GM23338 (cell line): Measurements from ENCODE around the gene GRID1. TPM values are rescaled to one million over a fixed set of nuclear protein-coding genes. Genes with fewer than 3 reads are reported as not detected.

Experiments used
- ATAC-seq: fragments of 200-7000 bp; cut with Tn5 transposase; 3 replicates; pipeline ENCODE4 v1.9.1; 2020
- DNase-seq: peaks from one replicate; pipeline ENCODE4 v3.0.0-alpha.2; 2015; ENCODE audit warnings: low spot score
- H2AFZ ChIP-seq: fragments of 200-600 bp; sonication (generic); 2 replicates; pipeline ENCODE4 v1.8.0; 2016; ENCODE audit warnings: antibody characterized with exemption, mild to moderate bottlenecking, moderate library complexity
- H3F3A ChIP-seq: fragments of 200-600 bp; sonication (generic); replicated peaks from 2 replicates; pipeline ENCODE4 v1.8.0; 2017; ENCODE audit warnings: antibody characterized with exemption, mixed run types, low read depth
- H3K27ac ChIP-seq: fragments of 200-600 bp; sonication (generic); 2 replicates; pipeline ENCODE4 v1.6.1; 2016; ENCODE audit warnings: low read depth
- H3K27me3 ChIP-seq: fragments of 200-600 bp; sonication (generic); 2 replicates; pipeline ENCODE4 v1.8.0; 2016; ENCODE audit warnings: mild to moderate bottlenecking, mixed run types, moderate library complexity; ENCODE audit not compliant: insufficient read depth
- H3K36me3 ChIP-seq: fragments of 200-600 bp; sonication (generic); 2 replicates; pipeline ENCODE4 v1.8.0; 2016; ENCODE audit warnings: mild to moderate bottlenecking; ENCODE audit not compliant: insufficient read depth
- H3K4me1 ChIP-seq: fragments of 200-600 bp; sonication (generic); 2 replicates; pipeline ENCODE4 v1.8.0; 2016; ENCODE audit warnings: mild to moderate bottlenecking, moderate library complexity; ENCODE audit not compliant: insufficient read depth
- H3K4me2 ChIP-seq: fragments of 200-600 bp; sonication (generic); 2 replicates; pipeline ENCODE4 v1.7.1; 2017; ENCODE audit warnings: mixed run types
- H3K4me3 ChIP-seq: fragments of 200-600 bp; sonication (generic); 2 replicates; pipeline ENCODE4 v1.6.1; 2016; ENCODE audit warnings: mixed run types
- H3K79me2 ChIP-seq: fragments of 200-600 bp; sonication (generic); replicated peaks from 2 replicates; pipeline ENCODE4 v1.8.0; 2017; ENCODE audit warnings: mild to moderate bottlenecking; ENCODE audit not compliant: insufficient read depth
- H3K9me2 ChIP-seq: fragments of 200-600 bp; sonication (generic); 2 replicates; pipeline ENCODE4 v1.8.0; 2017; ENCODE audit not compliant: insufficient read depth
- H4K20me1 ChIP-seq: fragments of 200-600 bp; sonication (generic); replicated peaks from 2 replicates; pipeline ENCODE4 v1.8.0; 2017; ENCODE audit warnings: mild to moderate bottlenecking; ENCODE audit not compliant: insufficient read depth
- H3K27ac Mint-ChIP-seq: 2 replicates; pipeline ENCODE4 v1.8.0; 2020; ENCODE audit warnings: inconsistent platforms, mild to moderate bottlenecking, moderate library complexity, mixed read lengths
- H3K27me3 Mint-ChIP-seq: 3 replicates; pipeline ENCODE4 v1.8.0; 2022; ENCODE audit warnings: low read depth, mild to moderate bottlenecking, moderate library complexity, mixed read lengths, inconsistent platforms; ENCODE audit not compliant: insufficient read depth, poor library complexity
- H3K36me3 Mint-ChIP-seq: 3 replicates; pipeline ENCODE4 v1.8.0; 2021; ENCODE audit warnings: low read depth, mild to moderate bottlenecking, inconsistent platforms, moderate library complexity, mixed read lengths
- H3K4me1 Mint-ChIP-seq: 3 replicates; pipeline ENCODE4 v1.8.0; 2020; ENCODE audit warnings: mild to moderate bottlenecking, inconsistent platforms, mixed read lengths
- H3K4me3 Mint-ChIP-seq: 3 replicates; pipeline ENCODE4 v1.8.0; 2021; ENCODE audit warnings: moderate library complexity, mild to moderate bottlenecking, inconsistent platforms, mixed read lengths
- H3K9me3 Mint-ChIP-seq: 3 replicates; pipeline ENCODE4 v1.8.0; 2020; ENCODE audit warnings: moderate library complexity, mild to moderate bottlenecking, inconsistent platforms, mixed read lengths
- CREB1 ChIP-seq: fragments of 250-450 bp; sonication (Bioruptor Pico); IDR thresholded peaks from 2 replicates; pipeline ENCODE4 v1.5.0; 2020; ENCODE audit warnings: low read depth, mild to moderate bottlenecking, moderate library complexity
- EZH2 ChIP-seq: fragments of 200-600 bp; sonication (generic); IDR thresholded peaks from one replicate; pipeline ENCODE4 v1.8.0; 2017; ENCODE audit warnings: antibody characterized with exemption, mild to moderate bottlenecking, low read depth; ENCODE audit not compliant: unreplicated experiment
- EZH2phosphoT487 ChIP-seq: fragments of 200-600 bp; sonication (generic); IDR thresholded peaks from one replicate; pipeline ENCODE4 v1.8.1; 2018; ENCODE audit warnings: antibody characterized with exemption; ENCODE audit not compliant: unreplicated experiment
- JUNB ChIP-seq: IDR thresholded peaks from one replicate; pipeline ENCODE4 v1.6.1; 2016; ENCODE audit warnings: antibody characterized with exemption; ENCODE audit not compliant: unreplicated experiment
- NANOG ChIP-seq: IDR thresholded peaks from 2 replicates; pipeline ENCODE4 v1.6.1; 2016; ENCODE audit warnings: antibody characterized with exemption, borderline replicate concordance
- POLR2AphosphoS5 ChIP-seq: IDR thresholded peaks from 2 replicates; pipeline ENCODE4 v1.6.1; 2016; ENCODE audit warnings: antibody characterized with exemption, low read depth
- STAT1 ChIP-seq: IDR thresholded peaks from one replicate; pipeline ENCODE4 v1.6.1; 2016; ENCODE audit warnings: antibody characterized with exemption; ENCODE audit not compliant: unreplicated experiment
- ZNF114 ChIP-seq: fragments of 250-450 bp; sonication (Bioruptor Pico); IDR thresholded peaks from 2 replicates; pipeline ENCODE4 v1.5.0; 2020; ENCODE audit warnings: mild to moderate bottlenecking, moderate library complexity
- ZNF331 ChIP-seq: fragments of 250-450 bp; sonication (Bioruptor Pico); IDR thresholded peaks from 2 replicates; pipeline ENCODE4 v1.5.0; 2020; ENCODE audit warnings: low read depth, mild to moderate bottlenecking, moderate library complexity
- polyA plus RNA-seq: library from polyadenylated mRNA; unstranded; fragments of >200 nt; fragmentation: Nextera tagmentation; extraction: Ambion mirVana; gene quantifications from 2 replicates; pipeline ENCODE4 v1.2.1, GENCODE V29; 2016
- total RNA-seq: library from RNA; depleted of rRNA; stranded (reverse); fragments of >200 nt; shearing (Covaris generic); gene quantifications from 2 replicates; pipeline ENCODE4 v1.2.3, GENCODE V29; 2014
- TF ChIP-seq, protein P1 (sequence below): IDR thresholded peaks from 2 replicates; pipeline ENCODE4 v1.6.1; 2016; ENCODE audit warnings: antibody characterized with exemption
- TF ChIP-seq, protein P2 (sequence below): IDR thresholded peaks from one replicate; pipeline ENCODE4 v1.6.1; 2018; ENCODE audit warnings: antibody characterized with exemption; ENCODE audit not compliant: unreplicated experiment
- TF ChIP-seq, protein P3 (sequence below), 2 experiments: fragments of 200-600 bp in 1 of 2; sonication (generic) in 1 of 2; conservative IDR thresholded peaks; 2 replicates each; pipeline versions ENCODE4 v1.5.1 to v1.6.1; 2016 to 2017; ENCODE audit warnings: antibody characterized with exemption in 2 of 2, low read depth in 2 of 2, mild to moderate bottlenecking in 2 of 2, moderate library complexity in 1 of 2
- TF ChIP-seq, protein P4 (sequence below): fragments of 250-450 bp; sonication (Bioruptor Pico); IDR thresholded peaks from 2 replicates; pipeline ENCODE4 v1.5.0; 2020; ENCODE audit warnings: mild to moderate bottlenecking, moderate library complexity

Gene GRID1
- total and polyA plus RNA-seq, 2 experiments from 2014 or later, result 0.14 to 0.15 TPM

DNA sequence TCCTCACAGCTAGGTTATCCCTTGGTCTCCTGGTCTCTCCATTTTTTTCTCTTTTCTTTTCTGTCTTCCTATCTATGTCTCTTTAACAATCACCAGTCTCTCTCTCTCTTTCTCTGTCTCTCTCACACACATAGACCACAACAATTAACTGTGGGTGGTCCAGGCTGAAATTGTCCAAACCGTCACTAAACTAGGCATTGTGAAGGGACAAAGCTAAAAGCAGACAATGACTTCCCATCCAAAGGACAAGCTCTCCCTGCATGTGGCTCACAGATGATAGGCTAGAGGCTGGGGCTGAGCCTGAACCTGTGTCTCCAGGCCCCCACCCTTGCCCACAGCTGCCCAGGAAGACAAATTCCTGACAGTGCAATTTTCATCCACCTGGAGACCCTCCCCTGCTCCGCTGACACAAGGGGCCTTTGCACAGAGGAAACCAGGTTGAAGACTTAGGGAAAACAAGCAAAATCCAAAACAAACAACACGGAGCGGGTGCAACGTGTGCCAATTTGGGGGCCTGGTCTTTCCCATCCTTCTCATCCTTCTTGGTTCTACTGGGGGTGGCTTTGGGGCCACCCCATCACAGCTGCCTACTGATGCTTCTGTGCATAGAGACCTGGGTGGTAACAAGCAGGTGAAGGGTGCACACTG, 755.4 kb downstream of the GRID1 start:
- peaks cover 10% of the 10 kb centered on the region; the same call in 2 of the 3 replicates for H3K36me3 Mint-ChIP-seq
- Histone ChIP-seq H3F3A (no peaks in the 10 kb centered on the region), H3K4me1 (no peaks in the 10 kb centered on the region), H3K36me3 (no peaks in the 10 kb centered on the region), H3K9me2 (no peaks in the 10 kb centered on the region), H3K27ac (no peak overlapping the region), H3K4me3 (no peak overlapping the region), H2AFZ (no peak overlapping the region), H3K79me2 (no peaks in the 10 kb centered on the region), H3K4me2 (no peak overlapping the region), H4K20me1 (no peaks in the 10 kb centered on the region), H3K27me3 (no peaks in the 10 kb centered on the region)
- ATAC-seq, result no peak
- peaks cover 90% of the 10 kb centered on the region for H3K9me3 Mint-ChIP-seq
- H3K27ac Mint-ChIP-seq, result no peak overlapping the region
- H3K4me3 Mint-ChIP-seq, result no peak overlapping the region
- DNase-seq, result no peak
- TF ChIP-seq EZH2phosphoT487 (no peak), NANOG (no peak), STAT1 (no peak), ZNF331 (CRISPR knock-in tag) (no peak), CREB1 (CRISPR knock-in tag) (no peak), EZH2 (no peak), POLR2AphosphoS5 (no peak), JUNB (no peak), ZNF114 (CRISPR knock-in tag) (no peak)
- TF ChIP-seq, protein P1, sequence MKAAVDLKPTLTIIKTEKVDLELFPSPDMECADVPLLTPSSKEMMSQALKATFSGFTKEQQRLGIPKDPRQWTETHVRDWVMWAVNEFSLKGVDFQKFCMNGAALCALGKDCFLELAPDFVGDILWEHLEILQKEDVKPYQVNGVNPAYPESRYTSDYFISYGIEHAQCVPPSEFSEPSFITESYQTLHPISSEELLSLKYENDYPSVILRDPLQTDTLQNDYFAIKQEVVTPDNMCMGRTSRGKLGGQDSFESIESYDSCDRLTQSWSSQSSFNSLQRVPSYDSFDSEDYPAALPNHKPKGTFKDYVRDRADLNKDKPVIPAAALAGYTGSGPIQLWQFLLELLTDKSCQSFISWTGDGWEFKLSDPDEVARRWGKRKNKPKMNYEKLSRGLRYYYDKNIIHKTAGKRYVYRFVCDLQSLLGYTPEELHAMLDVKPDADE, result no peak
- TF ChIP-seq, protein P2, sequence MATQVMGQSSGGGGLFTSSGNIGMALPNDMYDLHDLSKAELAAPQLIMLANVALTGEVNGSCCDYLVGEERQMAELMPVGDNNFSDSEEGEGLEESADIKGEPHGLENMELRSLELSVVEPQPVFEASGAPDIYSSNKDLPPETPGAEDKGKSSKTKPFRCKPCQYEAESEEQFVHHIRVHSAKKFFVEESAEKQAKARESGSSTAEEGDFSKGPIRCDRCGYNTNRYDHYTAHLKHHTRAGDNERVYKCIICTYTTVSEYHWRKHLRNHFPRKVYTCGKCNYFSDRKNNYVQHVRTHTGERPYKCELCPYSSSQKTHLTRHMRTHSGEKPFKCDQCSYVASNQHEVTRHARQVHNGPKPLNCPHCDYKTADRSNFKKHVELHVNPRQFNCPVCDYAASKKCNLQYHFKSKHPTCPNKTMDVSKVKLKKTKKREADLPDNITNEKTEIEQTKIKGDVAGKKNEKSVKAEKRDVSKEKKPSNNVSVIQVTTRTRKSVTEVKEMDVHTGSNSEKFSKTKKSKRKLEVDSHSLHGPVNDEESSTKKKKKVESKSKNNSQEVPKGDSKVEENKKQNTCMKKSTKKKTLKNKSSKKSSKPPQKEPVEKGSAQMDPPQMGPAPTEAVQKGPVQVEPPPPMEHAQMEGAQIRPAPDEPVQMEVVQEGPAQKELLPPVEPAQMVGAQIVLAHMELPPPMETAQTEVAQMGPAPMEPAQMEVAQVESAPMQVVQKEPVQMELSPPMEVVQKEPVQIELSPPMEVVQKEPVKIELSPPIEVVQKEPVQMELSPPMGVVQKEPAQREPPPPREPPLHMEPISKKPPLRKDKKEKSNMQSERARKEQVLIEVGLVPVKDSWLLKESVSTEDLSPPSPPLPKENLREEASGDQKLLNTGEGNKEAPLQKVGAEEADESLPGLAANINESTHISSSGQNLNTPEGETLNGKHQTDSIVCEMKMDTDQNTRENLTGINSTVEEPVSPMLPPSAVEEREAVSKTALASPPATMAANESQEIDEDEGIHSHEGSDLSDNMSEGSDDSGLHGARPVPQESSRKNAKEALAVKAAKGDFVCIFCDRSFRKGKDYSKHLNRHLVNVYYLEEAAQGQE, result no peak
- TF ChIP-seq, protein P3, sequence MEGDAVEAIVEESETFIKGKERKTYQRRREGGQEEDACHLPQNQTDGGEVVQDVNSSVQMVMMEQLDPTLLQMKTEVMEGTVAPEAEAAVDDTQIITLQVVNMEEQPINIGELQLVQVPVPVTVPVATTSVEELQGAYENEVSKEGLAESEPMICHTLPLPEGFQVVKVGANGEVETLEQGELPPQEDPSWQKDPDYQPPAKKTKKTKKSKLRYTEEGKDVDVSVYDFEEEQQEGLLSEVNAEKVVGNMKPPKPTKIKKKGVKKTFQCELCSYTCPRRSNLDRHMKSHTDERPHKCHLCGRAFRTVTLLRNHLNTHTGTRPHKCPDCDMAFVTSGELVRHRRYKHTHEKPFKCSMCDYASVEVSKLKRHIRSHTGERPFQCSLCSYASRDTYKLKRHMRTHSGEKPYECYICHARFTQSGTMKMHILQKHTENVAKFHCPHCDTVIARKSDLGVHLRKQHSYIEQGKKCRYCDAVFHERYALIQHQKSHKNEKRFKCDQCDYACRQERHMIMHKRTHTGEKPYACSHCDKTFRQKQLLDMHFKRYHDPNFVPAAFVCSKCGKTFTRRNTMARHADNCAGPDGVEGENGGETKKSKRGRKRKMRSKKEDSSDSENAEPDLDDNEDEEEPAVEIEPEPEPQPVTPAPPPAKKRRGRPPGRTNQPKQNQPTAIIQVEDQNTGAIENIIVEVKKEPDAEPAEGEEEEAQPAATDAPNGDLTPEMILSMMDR (conservative IDR thresholded peaks at IDR 0.05; ENCODE audit: low read depth in 2 of 2), result no peak
- TF ChIP-seq, protein P4, sequence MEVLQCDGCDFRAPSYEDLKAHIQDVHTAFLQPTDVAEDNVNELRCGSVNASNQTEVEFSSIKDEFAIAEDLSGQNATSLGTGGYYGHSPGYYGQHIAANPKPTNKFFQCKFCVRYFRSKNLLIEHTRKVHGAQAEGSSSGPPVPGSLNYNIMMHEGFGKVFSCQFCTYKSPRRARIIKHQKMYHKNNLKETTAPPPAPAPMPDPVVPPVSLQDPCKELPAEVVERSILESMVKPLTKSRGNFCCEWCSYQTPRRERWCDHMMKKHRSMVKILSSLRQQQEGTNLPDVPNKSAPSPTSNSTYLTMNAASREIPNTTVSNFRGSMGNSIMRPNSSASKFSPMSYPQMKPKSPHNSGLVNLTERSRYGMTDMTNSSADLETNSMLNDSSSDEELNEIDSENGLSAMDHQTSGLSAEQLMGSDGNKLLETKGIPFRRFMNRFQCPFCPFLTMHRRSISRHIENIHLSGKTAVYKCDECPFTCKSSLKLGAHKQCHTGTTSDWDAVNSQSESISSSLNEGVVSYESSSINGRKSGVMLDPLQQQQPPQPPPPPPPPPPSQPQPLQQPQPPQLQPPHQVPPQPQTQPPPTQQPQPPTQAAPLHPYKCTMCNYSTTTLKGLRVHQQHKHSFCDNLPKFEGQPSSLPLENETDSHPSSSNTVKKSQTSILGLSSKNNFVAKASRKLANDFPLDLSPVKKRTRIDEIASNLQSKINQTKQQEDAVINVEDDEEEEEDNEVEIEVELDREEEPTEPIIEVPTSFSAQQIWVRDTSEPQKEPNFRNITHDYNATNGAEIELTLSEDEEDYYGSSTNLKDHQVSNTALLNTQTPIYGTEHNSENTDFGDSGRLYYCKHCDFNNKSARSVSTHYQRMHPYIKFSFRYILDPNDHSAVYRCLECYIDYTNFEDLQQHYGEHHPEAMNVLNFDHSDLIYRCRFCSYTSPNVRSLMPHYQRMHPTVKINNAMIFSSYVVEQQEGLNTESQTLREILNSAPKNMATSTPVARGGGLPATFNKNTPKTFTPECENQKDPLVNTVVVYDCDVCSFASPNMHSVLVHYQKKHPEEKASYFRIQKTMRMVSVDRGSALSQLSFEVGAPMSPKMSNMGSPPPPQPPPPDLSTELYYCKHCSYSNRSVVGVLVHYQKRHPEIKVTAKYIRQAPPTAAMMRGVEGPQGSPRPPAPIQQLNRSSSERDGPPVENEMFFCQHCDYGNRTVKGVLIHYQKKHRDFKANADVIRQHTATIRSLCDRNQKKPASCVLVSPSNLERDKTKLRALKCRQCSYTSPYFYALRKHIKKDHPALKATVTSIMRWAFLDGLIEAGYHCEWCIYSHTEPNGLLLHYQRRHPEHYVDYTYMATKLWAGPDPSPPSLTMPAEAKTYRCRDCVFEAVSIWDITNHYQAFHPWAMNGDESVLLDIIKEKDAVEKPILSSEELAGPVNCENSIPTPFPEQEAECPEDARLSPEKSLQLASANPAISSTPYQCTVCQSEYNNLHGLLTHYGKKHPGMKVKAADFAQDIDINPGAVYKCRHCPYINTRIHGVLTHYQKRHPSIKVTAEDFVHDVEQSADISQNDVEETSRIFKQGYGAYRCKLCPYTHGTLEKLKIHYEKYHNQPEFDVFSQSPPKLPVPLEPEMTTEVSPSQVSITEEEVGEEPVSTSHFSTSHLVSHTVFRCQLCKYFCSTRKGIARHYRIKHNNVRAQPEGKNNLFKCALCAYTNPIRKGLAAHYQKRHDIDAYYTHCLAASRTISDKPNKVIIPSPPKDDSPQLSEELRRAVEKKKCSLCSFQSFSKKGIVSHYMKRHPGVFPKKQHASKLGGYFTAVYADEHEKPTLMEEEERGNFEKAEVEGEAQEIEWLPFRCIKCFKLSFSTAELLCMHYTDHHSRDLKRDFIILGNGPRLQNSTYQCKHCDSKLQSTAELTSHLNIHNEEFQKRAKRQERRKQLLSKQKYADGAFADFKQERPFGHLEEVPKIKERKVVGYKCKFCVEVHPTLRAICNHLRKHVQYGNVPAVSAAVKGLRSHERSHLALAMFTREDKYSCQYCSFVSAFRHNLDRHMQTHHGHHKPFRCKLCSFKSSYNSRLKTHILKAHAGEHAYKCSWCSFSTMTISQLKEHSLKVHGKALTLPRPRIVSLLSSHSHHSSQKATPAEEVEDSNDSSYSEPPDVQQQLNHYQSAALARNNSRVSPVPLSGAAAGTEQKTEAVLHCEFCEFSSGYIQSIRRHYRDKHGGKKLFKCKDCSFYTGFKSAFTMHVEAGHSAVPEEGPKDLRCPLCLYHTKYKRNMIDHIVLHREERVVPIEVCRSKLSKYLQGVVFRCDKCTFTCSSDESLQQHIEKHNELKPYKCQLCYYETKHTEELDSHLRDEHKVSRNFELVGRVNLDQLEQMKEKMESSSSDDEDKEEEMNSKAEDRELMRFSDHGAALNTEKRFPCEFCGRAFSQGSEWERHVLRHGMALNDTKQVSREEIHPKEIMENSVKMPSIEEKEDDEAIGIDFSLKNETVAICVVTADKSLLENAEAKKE (CRISPR knock-in tag), result no peak
- H3K4me1 Mint-ChIP-seq, result no peaks in the 10 kb centered on the region
- peaks cover 7% of the 10 kb centered on the region for H3K27me3 Mint-ChIP-seq
